AG04449 (cell line): ENCODE data around the gene MBNL1.

Experiments
- CTCF ChIA-PET: fragments of 350-600 bp; formaldehyde crosslinking; extraction: SDS; loops from one replicate; lab custom pipeline; 2021; ENCODE audit warnings: antibody characterized with exemption; lab: Yijun Ruan, JAX
- POLR2A ChIA-PET: fragments of 400-600, 350-600 bp; formaldehyde crosslinking; extraction: SDS; loops from one replicate; lab custom pipeline; 2020; ENCODE audit warnings: antibody characterized with exemption, inconsistent platforms; lab: Yijun Ruan, JAX
- DNase-seq: peaks from one replicate; pipeline ENCODE4 v3.0.0-alpha.2; 2010; ENCODE audit warnings: low read depth, low spot score
- H3K4me3 ChIP-seq: 2 replicates; pipeline ENCODE4 v1.5.1; 2011; ENCODE audit warnings: low read depth, mild to moderate bottlenecking, control low read depth, low read length
- TF ChIP-seq, protein P1 (sequence below): IDR thresholded peaks from one replicate; pipeline ENCODE4 v1.5.1; 2011; ENCODE audit warnings: mild to moderate bottlenecking, moderate library complexity, low read length, control low read depth, inconsistent platforms; ENCODE audit not compliant: insufficient read depth; ENCODE audit errors: missing control alignments

MBNL1 gene

DNA sequence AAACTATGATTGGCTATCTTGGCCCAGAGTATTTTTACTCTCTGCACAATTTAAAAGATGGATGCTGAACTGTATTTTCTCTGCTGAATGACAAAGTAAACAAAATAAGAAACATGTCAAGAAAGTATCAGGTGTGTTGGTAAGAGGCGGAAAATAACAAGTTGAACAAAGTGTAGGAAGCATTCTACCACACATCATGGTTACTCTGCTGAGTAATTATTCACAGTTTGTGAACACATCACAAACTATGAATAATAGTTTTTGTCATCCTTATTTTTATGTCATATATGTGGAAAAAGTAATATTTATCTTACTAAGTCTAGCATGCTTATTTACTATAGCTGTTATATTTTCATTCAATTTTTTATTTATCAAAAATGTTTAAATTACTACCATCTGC is 229.2 kb downstream of the MBNL1 start:
- POLR2A ChIA-PET, result no interaction called here
- CTCF ChIA-PET, result no interaction called here

DNA sequence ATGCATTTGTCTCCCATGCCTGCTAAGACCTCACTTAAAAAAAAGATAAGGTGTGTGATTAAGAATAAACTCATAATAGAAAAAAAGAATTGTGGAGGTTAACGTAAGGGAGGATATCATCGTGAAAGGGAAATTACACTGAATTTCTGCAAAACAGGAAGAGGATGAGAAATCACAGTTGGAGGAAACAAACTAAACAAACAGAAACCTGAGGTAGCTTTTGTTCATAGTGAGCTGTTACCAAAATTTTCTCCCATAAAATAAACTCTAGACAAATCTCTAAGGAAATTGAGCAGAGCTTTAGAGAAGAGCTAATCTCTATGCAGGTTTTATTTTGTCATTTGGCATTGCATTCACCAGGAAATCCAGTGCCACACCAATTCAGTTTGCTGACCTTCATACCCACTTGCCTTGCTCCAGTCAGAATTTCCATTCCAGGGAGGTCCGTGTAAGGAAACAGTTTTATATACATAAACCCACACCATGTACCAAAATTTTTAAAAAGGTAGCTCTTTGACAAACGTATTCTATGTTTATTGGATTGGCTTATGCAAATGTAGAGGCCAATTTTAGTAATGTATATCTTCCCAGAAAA is 231.2 kb downstream of the MBNL1 start:
- no peak for DNase-seq
- POLR2A ChIA-PET, result no interaction called here
- CTCF ChIA-PET, result interaction anchor here (1.4 kb wide), 1 partner anchor 24 kb away, joined by 6 read pairs; no protein-coding TSS in a partner anchor
- TF ChIP-seq, protein P1, sequence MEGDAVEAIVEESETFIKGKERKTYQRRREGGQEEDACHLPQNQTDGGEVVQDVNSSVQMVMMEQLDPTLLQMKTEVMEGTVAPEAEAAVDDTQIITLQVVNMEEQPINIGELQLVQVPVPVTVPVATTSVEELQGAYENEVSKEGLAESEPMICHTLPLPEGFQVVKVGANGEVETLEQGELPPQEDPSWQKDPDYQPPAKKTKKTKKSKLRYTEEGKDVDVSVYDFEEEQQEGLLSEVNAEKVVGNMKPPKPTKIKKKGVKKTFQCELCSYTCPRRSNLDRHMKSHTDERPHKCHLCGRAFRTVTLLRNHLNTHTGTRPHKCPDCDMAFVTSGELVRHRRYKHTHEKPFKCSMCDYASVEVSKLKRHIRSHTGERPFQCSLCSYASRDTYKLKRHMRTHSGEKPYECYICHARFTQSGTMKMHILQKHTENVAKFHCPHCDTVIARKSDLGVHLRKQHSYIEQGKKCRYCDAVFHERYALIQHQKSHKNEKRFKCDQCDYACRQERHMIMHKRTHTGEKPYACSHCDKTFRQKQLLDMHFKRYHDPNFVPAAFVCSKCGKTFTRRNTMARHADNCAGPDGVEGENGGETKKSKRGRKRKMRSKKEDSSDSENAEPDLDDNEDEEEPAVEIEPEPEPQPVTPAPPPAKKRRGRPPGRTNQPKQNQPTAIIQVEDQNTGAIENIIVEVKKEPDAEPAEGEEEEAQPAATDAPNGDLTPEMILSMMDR, result no peak
- no peak overlapping the region for H3K4me3 ChIP-seq

More for the DNA sequence above, 229.2 kb downstream of the MBNL1 start:
- no peak for DNase-seq
- no peak overlapping the region for H3K4me3 ChIP-seq
- TF ChIP-seq, protein P1, result no peak

DNA sequence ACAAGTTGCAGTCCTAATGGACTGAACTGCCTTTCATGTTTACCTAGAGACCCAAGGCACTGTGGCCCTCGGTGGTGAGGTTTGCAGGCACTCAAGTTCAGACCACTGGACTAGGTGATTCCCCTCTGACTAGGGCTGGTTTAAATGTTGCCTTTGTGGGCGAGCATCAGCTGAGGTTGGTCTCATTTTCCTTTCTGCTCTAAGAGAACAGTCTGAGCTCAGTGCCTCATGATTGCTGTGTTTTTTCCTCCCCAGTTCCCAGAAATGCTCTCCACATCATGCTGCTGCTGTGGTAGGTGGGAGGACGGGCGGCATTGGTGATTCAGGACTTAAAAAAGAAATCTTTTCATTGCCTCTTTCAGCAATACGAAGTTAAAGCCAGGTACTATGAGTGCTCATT is 237.2 kb downstream of the MBNL1 start:
- no peak overlapping the region for H3K4me3 ChIP-seq
- TF ChIP-seq, protein P1, result no peak
- ChIA-PET POLR2A (no interaction called here), CTCF (interaction anchor here (1.5 kb wide), 1 partner anchor 18 kb away, joined by 10 read pairs; no protein-coding TSS in a partner anchor)
- no peak for DNase-seq

DNA sequence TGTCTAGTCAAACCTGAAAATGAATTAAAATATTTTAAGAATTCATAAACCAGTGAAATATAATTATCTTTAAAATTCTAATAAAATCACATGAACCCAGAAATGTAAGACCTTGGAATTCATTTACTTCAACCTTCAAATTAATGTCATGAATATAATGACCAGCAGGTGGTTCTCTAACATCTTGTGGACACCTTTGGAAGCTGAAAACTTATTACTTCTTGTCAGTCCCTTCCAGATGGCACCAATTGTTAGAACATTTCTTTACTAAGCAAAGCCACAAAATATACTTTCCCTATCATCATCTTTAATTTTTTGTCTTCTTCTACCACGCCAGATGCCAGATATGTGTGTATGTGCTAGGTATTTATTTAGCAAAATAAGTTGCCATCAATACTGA is 240.0 kb downstream of the MBNL1 start:
- POLR2A ChIA-PET, result no interaction called here
- CTCF ChIA-PET, result interaction anchor here (1.0 kb wide), 1 partner anchor 17 kb away, joined by 3 read pairs; no protein-coding TSS in a partner anchor
- DNase-seq, result no peak
- TF ChIP-seq, protein P1, result no peak
- H3K4me3 ChIP-seq, result no peak overlapping the region

DNA sequence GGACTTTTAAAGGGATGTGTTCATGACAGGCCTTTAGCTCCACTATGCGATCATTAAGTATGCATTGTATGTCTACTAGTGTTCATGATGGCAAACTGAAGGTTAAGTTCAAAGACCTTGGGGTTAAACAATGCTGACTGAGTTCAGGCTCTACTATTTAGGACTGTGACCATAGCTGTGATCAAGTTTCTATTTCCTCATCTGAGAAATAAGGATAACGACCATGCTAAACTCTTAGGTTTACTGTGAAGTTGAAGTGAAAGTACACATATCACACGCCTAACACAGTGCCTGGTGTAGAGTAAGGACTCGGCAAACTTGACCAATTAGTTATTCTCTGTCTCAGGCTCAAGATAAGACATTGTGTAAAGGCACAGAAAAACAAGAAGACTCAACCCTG is 243.2 kb downstream of the MBNL1 start:
- ChIA-PET POLR2A (no interaction called here), CTCF (interaction anchor here (1.1 to 3.7 kb wide), 2 partner anchors 11 to 62 kb away, joined by 4 to 28 read pairs; no protein-coding TSS in a partner anchor)
- TF ChIP-seq, protein P1, result no peak
- no peak for DNase-seq
- no peak overlapping the region for H3K4me3 ChIP-seq

DNA sequence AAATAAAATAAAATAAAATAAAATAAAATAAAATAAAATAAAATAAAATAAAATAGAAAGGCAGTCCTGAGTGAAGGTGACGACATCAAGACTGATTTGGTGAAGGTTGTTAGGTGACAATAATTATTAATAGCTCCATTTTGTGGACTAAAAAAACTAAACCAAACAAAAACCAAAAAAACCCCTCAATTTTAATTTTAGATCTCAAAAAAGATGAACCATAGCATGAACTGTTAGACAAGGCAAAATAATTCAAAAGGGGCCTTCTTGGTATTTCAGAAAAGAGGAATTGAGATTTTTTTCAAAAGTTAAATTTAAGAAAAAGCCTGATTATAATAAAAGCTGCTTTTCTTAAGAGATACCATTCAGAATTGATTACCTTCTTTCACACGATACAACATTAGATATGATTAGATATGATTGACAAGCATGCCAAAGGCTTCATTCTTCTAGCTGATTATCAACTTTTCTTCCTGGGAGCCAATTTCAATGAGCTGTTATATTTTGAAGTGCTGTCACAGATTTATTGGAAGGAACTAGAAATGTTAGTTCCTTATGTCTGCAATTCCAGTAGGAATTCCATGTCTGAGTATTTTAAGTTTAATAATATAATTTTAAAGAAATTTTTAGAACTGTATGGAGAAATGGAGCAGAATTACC is 244.7 kb downstream of the MBNL1 start:
- ChIA-PET CTCF (interaction anchor here (3.7 kb wide), 1 partner anchor 10 kb away, joined by 28 read pairs; no protein-coding TSS in a partner anchor), POLR2A (no interaction called here)
- no peak for DNase-seq
- H3K4me3 ChIP-seq, result no peak overlapping the region
- TF ChIP-seq, protein P1, result no peak
